H9 (cell line): ENCODE results near the gene CCDC150. TPM values are rescaled to one million over a fixed set of nuclear protein-coding genes. Genes with fewer than 3 reads are reported as not detected.

Source experiments
- DNase-seq: peaks from one replicate; pipeline ENCODE4 v3.0.0-alpha.2; 2017
- H2AFZ ChIP-seq: one replicate; pipeline ENCODE4 v1.6.1; 2013; ENCODE audit warnings: mild to moderate bottlenecking, low read length, control low read depth, moderate library complexity
- H2AK5ac ChIP-seq: 2 replicates; pipeline ENCODE4 v1.6.1; 2013; ENCODE audit warnings: low read length, control low read depth, mixed read lengths; ENCODE audit not compliant: insufficient read length
- H2BK120ac ChIP-seq: one replicate; pipeline ENCODE4 v1.6.1; 2013; ENCODE audit warnings: low read depth, mild to moderate bottlenecking, low read length, control low read depth, inconsistent platforms; ENCODE audit not compliant: poor library complexity, severe bottlenecking
- H2BK12ac ChIP-seq: 2 replicates; pipeline ENCODE4 v1.6.1; 2013; ENCODE audit warnings: low read length, control low read depth, mixed read lengths, low read depth; ENCODE audit not compliant: insufficient read length
- H2BK15ac ChIP-seq: 2 replicates; pipeline ENCODE4 v1.6.1; 2013; ENCODE audit warnings: low read depth, low read length, control low read depth
- H2BK20ac ChIP-seq: one replicate; pipeline ENCODE4 v1.6.1; 2013; ENCODE audit warnings: low read depth, mild to moderate bottlenecking, low read length, control low read depth, inconsistent platforms; ENCODE audit not compliant: poor library complexity, severe bottlenecking
- H2BK5ac ChIP-seq: 2 replicates; pipeline ENCODE4 v1.6.1; 2013; ENCODE audit warnings: low read length, control low read depth, mixed read lengths; ENCODE audit not compliant: insufficient read length
- H3K14ac ChIP-seq: 2 replicates; pipeline ENCODE4 v1.6.1; 2013; ENCODE audit warnings: low read length, control low read depth; ENCODE audit not compliant: insufficient read depth
- H3K18ac ChIP-seq: 2 replicates; pipeline ENCODE4 v1.6.1; 2013; ENCODE audit warnings: low read depth, mild to moderate bottlenecking, mixed read lengths, low read length, control low read depth; ENCODE audit not compliant: insufficient read length
- H3K23ac ChIP-seq: 2 replicates; pipeline ENCODE4 v1.6.1; 2013; ENCODE audit warnings: low read length, control low read depth, mixed read lengths, low read depth; ENCODE audit not compliant: insufficient read length
- H3K23me2 ChIP-seq: 2 replicates; pipeline ENCODE4 v1.6.1; 2013; ENCODE audit warnings: low read depth, mild to moderate bottlenecking, mixed read lengths, low read length, control low read depth; ENCODE audit not compliant: insufficient read length, poor library complexity, severe bottlenecking
- H3K27ac ChIP-seq: 2 replicates; pipeline ENCODE4 v1.5.1; 2013; ENCODE audit warnings: low read length, control low read depth, mixed read lengths, low read depth; ENCODE audit not compliant: insufficient read length
- H3K27me3 ChIP-seq: 2 replicates; pipeline ENCODE4 v1.6.1; 2013; ENCODE audit warnings: low read length, control low read depth, inconsistent platforms; ENCODE audit not compliant: insufficient read depth
- H3K4ac ChIP-seq: 2 replicates; pipeline ENCODE4 v1.6.1; 2013; ENCODE audit warnings: low read depth, mild to moderate bottlenecking, control low read depth, inconsistent platforms, low read length, moderate library complexity
- H3K4me1 ChIP-seq: 2 replicates; pipeline ENCODE4 v1.6.1; 2013; ENCODE audit warnings: low read length, control low read depth, inconsistent platforms; ENCODE audit not compliant: insufficient read depth
- H3K4me2 ChIP-seq: 2 replicates; pipeline ENCODE4 v1.6.1; 2013; ENCODE audit warnings: low read length, control low read depth, mixed read lengths; ENCODE audit not compliant: insufficient read length, insufficient read depth
- H3K56ac ChIP-seq: 2 replicates; pipeline ENCODE4 v1.6.1; 2013; ENCODE audit warnings: low read depth, mild to moderate bottlenecking, mixed read lengths, low read length, control low read depth; ENCODE audit not compliant: insufficient read length
- H3K79me1 ChIP-seq: 2 replicates; pipeline ENCODE4 v1.6.1; 2013; ENCODE audit warnings: low read depth, mild to moderate bottlenecking, moderate library complexity, low read length, control low read depth, inconsistent platforms; ENCODE audit not compliant: insufficient read depth, poor library complexity, severe bottlenecking
- H3K79me2 ChIP-seq: 2 replicates; pipeline ENCODE4 v1.6.1; 2013; ENCODE audit warnings: low read length, control low read depth, inconsistent platforms; ENCODE audit not compliant: insufficient read depth
- H3K9ac ChIP-seq: 2 replicates; pipeline ENCODE4 v1.6.1; 2013; ENCODE audit warnings: low read length, control low read depth, mixed read lengths; ENCODE audit not compliant: insufficient read length; ENCODE audit errors: extremely low read depth
- H3K9me3 ChIP-seq: one replicate; pipeline ENCODE4 v1.6.1; 2013; ENCODE audit warnings: low read depth, low read length, inconsistent platforms; ENCODE audit not compliant: control insufficient read depth
- H3T11ph ChIP-seq: one replicate; pipeline ENCODE4 v1.6.1; 2013; ENCODE audit warnings: mild to moderate bottlenecking, low read length, control low read depth, inconsistent platforms
- H4K20me1 ChIP-seq: one replicate; pipeline ENCODE4 v1.6.1; 2013; ENCODE audit not compliant: control insufficient read depth, insufficient read length, insufficient read depth
- H4K5ac ChIP-seq: 2 replicates; pipeline ENCODE4 v1.6.1; 2013; ENCODE audit warnings: low read depth, mild to moderate bottlenecking, mixed read lengths, low read length, control low read depth; ENCODE audit not compliant: insufficient read length
- H4K8ac ChIP-seq: replicated peaks from 2 replicates; pipeline ENCODE4 v1.6.1; 2013; ENCODE audit warnings: low read length, control low read depth, mixed read lengths, low read depth; ENCODE audit not compliant: insufficient read length
- H4K91ac ChIP-seq: 2 replicates; pipeline ENCODE4 v1.6.1; 2013; ENCODE audit warnings: low read depth, mild to moderate bottlenecking, moderate library complexity, mixed read lengths, low read length, control low read depth; ENCODE audit not compliant: insufficient read length
- H3K27ac Mint-ChIP-seq, 3 experiments: 2 replicates in 2 of 3; 3 replicates in 1 of 3; pipeline ENCODE4 v1.8.0; 2020 to 2021; ENCODE audit warnings: mixed read lengths in 3 of 3, mild to moderate bottlenecking in 1 of 3, moderate library complexity in 1 of 3
- H3K27me3 Mint-ChIP-seq: 2 replicates; pipeline ENCODE4 v1.8.0; 2021; ENCODE audit warnings: low read depth, mild to moderate bottlenecking, moderate library complexity, mixed read lengths
- H3K36me3 Mint-ChIP-seq, 3 experiments: 2 replicates in 2 of 3; 3 replicates in 1 of 3; pipeline ENCODE4 v1.8.0; 2020 to 2021; ENCODE audit warnings: low read depth in 3 of 3, mixed read lengths in 3 of 3; ENCODE audit not compliant: insufficient read depth in 1 of 3
- H3K4me1 Mint-ChIP-seq, 2 experiments: 2 replicates each; pipeline ENCODE4 v1.8.0; 2020; ENCODE audit warnings: mixed read lengths in 2 of 2
- H3K4me3 Mint-ChIP-seq, 2 experiments: 2 replicates in 1 of 2; 3 replicates in 1 of 2; pipeline ENCODE4 v1.8.0; 2020 to 2021; ENCODE audit warnings: mild to moderate bottlenecking in 2 of 2, mixed read lengths in 2 of 2, moderate library complexity in 1 of 2
- H3K9me3 Mint-ChIP-seq, 2 experiments: 2 replicates in 1 of 2; 3 replicates in 1 of 2; pipeline ENCODE4 v1.8.0; 2020; ENCODE audit warnings: mild to moderate bottlenecking in 2 of 2, mixed read lengths in 2 of 2, moderate library complexity in 1 of 2
- WGBS: extraction: QIAGEN DNeasy Blood & Tissue Kit; methylation state at CpG from one replicate; pipeline ENCODE4 v1.1.7; 2013; ENCODE audit warnings: missing lambda C conversion rate, low lambda C conversion rate, mixed read lengths; ENCODE audit not compliant: insufficient read length; ENCODE audit errors: extremely low coverage; 5-methylcytosine and 5-hydroxymethylcytosine counted together
- total RNA-seq: library from RNA; stranded (reverse); gene quantifications from 2 replicates; pipeline ENCODE4 v1.2.1, GENCODE V29; 2021
- TF ChIP-seq, protein P1 (sequence below): fragments of 200-600 bp; sonication (generic); conservative IDR thresholded peaks from 3 replicates; pipeline ENCODE4 v1.8.0; 2021; ENCODE audit warnings: antibody characterized with exemption, mild to moderate bottlenecking

Gene CCDC150
- total RNA-seq, 1 experiment from 2014 or later, result 26.2 TPM

DNA sequence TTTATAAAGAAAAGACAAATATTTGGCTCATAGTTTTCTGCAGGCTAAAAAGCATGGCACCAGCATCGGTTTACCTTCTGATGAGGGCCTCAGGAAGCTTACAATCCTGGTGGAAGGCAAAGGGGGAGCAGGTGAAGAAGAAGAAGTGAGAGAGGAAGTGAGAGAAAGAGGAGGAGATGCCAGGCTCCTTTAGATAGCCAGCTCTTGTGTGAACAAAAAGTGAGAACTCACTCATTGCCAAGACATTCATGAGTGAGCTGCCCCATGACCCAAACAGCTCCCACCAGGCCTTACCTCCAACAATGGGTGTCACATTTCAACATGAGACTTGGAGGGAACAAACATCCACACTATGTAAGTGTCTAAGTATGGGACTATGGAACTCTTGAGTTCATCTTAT, 14.3 kb downstream of the CCDC150 start:
- Histone ChIP-seq H3K23ac (no peak overlapping the region), H3K4ac (no peak overlapping the region), H3K79me1 (peaks cover 19% of the 10 kb centered on the region), H3K79me2 (peaks cover 24% of the 10 kb centered on the region), H2BK5ac (no peak overlapping the region), H4K20me1 (no peaks in the 10 kb centered on the region), H2AFZ (no peak overlapping the region), H2AK5ac (no peak overlapping the region), H2BK20ac (no peak overlapping the region), H3K4me1 (no peaks in the 10 kb centered on the region), H3K9ac (no peak overlapping the region), H3K14ac (no peak overlapping the region), H2BK15ac (no peak overlapping the region), H3K18ac (no peak overlapping the region), H2BK12ac (no peak overlapping the region), H4K91ac (no peak overlapping the region), H3K56ac (no peak overlapping the region), H4K5ac (no peak overlapping the region), H3T11ph (no peak overlapping the region), H2BK120ac (no peak overlapping the region), H3K23me2 (no peaks in the 10 kb centered on the region), H4K8ac (no peak overlapping the region), H3K27ac (no peak overlapping the region), H3K9me3 (peaks cover 38% of the 10 kb centered on the region), H3K27me3 (no peaks in the 10 kb centered on the region), H3K4me2 (no peak overlapping the region)
- H3K27ac Mint-ChIP-seq, result no peak overlapping the region; a peak in 1 of 7 replicates
- H3K9me3 Mint-ChIP-seq, result peaks cover 54 to 56% of the 10 kb centered on the region in 2 experiments
- H3K4me1 Mint-ChIP-seq, result peaks cover 0 to 9% of the 10 kb centered on the region in 2 experiments; a peak in 2 of 4 replicates
- H3K4me3 Mint-ChIP-seq, result no peak overlapping the region; a peak in 1 of 5 replicates
- H3K27me3 Mint-ChIP-seq, result no peaks in the 10 kb centered on the region
- TF ChIP-seq, protein P1, sequence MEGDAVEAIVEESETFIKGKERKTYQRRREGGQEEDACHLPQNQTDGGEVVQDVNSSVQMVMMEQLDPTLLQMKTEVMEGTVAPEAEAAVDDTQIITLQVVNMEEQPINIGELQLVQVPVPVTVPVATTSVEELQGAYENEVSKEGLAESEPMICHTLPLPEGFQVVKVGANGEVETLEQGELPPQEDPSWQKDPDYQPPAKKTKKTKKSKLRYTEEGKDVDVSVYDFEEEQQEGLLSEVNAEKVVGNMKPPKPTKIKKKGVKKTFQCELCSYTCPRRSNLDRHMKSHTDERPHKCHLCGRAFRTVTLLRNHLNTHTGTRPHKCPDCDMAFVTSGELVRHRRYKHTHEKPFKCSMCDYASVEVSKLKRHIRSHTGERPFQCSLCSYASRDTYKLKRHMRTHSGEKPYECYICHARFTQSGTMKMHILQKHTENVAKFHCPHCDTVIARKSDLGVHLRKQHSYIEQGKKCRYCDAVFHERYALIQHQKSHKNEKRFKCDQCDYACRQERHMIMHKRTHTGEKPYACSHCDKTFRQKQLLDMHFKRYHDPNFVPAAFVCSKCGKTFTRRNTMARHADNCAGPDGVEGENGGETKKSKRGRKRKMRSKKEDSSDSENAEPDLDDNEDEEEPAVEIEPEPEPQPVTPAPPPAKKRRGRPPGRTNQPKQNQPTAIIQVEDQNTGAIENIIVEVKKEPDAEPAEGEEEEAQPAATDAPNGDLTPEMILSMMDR, result no peak
- H3K36me3 Mint-ChIP-seq, result peaks cover 64 to 79% (median 73%) of the 10 kb centered on the region in 3 experiments
- no CpG with 5 or more reads among the region's 1 CpG for WGBS
- DNase-seq, result no peak
